Right lobe of liver (tissue), 4 donors: ENCODE data around the gene RGL1.

Source experiments
- CTCF ChIP-seq, 4 donors: fragments of 200-600 bp in 3 of 4; fragments of 450-650 bp in 1 of 4; IDR thresholded peaks; one replicate each; pipeline versions ENCODE4 v1.5.1 to v1.8.0; 2016 to 2022; ENCODE audit warnings: antibody characterized with exemption in 4 of 4, mild to moderate bottlenecking in 2 of 4
- POLR2A ChIP-seq: fragments of 450-650 bp; IDR thresholded peaks from one replicate; pipeline ENCODE4 v1.6.1; 2017; ENCODE audit warnings: antibody characterized with exemption, mild to moderate bottlenecking
- donor health status: DM: no; HTN: no; CAD: no.
- donor health status: DM: no; HTN: no; CAD: no.
- donor health status: DM: no; HTN: yes; CAD: no.

DNA sequence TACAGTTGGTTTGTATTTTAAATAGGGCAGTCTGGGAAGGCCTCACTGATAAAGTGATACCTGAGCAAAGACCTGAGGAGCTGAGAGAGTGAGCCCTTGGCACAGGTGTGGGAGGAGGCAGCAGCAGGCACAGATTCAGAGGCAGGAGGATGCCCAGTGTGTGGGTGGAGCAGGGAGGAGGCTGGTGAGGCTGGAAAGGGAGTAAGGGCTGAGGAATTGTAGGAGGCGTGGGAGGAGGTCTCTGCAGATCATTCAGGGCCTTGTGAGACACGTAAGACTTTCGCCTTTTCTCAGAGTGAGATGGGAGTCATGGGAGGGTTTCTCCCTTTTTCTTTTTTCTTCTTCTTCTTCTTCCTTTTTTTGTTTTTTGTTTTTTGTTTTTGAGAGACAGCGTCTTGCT is 58.0 kb downstream of the RGL1 start:
- no peak for TF ChIP-seq CTCF (IDR thresholded peaks at IDR 0.05)
- no peak for TF ChIP-seq POLR2A
